ENCODE data around the gene TST. TPM values are rescaled to one million over a fixed set of nuclear protein-coding genes. Genes with fewer than 3 reads are reported as not detected.
A peak's percentile ranks its signal among the peaks of the same experiment; 100 is the strongest.
"Not testable (repeated sequence)": the region's sequence is repeated elsewhere in the genome, so short reads cannot be mapped to it uniquely, and the experiment has no call there.

TST gene
- total RNA-seq, 1 donor from 2014 or later: 21.5 TPM

- Histone ChIP-seq H3K79me2 (ENCODE audit: low read depth) (no peaks in the 10 kb centered on the region), H3K9me3 (ENCODE audit: low read depth) (peaks cover 7% of the 10 kb centered on the region), H3K9ac (no peak overlapping the region), H3K4me1 (no peaks in the 10 kb centered on the region), H3K4me3 (no peak overlapping the region), H3K27me3 (peaks cover 19% of the 10 kb centered on the region), H3K27ac (no peak overlapping the region), H3K4me2 (no peak overlapping the region), H3F3A (ENCODE audit: low read depth) (no peaks in the 10 kb centered on the region), H2AFZ (replicated peaks) (no peak overlapping the region), H3K36me3 (no peaks in the 10 kb centered on the region), H4K20me1 (ENCODE audit: low read depth) (no peaks in the 10 kb centered on the region)
- TF ChIP-seq EZH2phosphoT487 (IDR thresholded peaks at IDR 0.05) (no peak), CTCF (IDR thresholded peaks at IDR 0.05) (no peak), EZH2 (IDR thresholded peaks at IDR 0.05) (no peak)
- H3K9me3 Mint-ChIP-seq: peaks cover 16% of the 10 kb centered on the region
- H3K4me3 Mint-ChIP-seq: no peak overlapping the region
- H3K4me1 Mint-ChIP-seq: no peaks in the 10 kb centered on the region
- H3K27me3 Mint-ChIP-seq (ENCODE audit: insufficient read depth, low read depth): peaks cover 6% of the 10 kb centered on the region
- no peak for DNase-seq (ENCODE audit: low spot score)
- no peaks in the 10 kb centered on the region for H3K36me3 Mint-ChIP-seq
- H3K27ac Mint-ChIP-seq: no peak overlapping the region
Measured at GRCh38 chr22:36990457-36990856, 28.8 kb downstream of the TST start.

- H4K20me1 ChIP-seq (ENCODE audit: low read depth); H3K36me3 ChIP-seq; H3K27ac ChIP-seq; H3K36me3 Mint-ChIP-seq; H3K4me1 ChIP-seq; H3K9ac ChIP-seq; H3K4me3 Mint-ChIP-seq; H3K9me3 ChIP-seq (ENCODE audit: low read depth); DNase-seq (ENCODE audit: low spot score); H3K4me3 ChIP-seq; H3K79me2 ChIP-seq (ENCODE audit: low read depth); H3F3A ChIP-seq (ENCODE audit: low read depth); H3K27ac Mint-ChIP-seq; H3K27me3 Mint-ChIP-seq (ENCODE audit: insufficient read depth, low read depth); H3K4me2 ChIP-seq; H3K4me1 Mint-ChIP-seq; H2AFZ ChIP-seq (replicated peaks): not testable (repeated sequence)
- H3K9me3 Mint-ChIP-seq: peaks cover 20% of the 10 kb centered on the region
- peaks cover 19% of the 10 kb centered on the region for H3K27me3 ChIP-seq
Measured at GRCh38 chr22:36989012-36989411, 30.2 kb downstream of the TST start.

GRCh38 chr22:36988075-36988832, 31.0 kb downstream of the TST start:
- Histone ChIP-seq H3K27me3 (peaks cover 19% of the 10 kb centered on the region), H3K9ac (no peak overlapping the region), H3K27ac (no peak overlapping the region), H3K36me3 (no peaks in the 10 kb centered on the region), H3K4me1 (no peaks in the 10 kb centered on the region), H3K4me2 (no peak overlapping the region), H3K4me3 (no peak overlapping the region), H2AFZ (replicated peaks) (no peak overlapping the region), H4K20me1 (ENCODE audit: low read depth) (no peaks in the 10 kb centered on the region), H3K9me3 (ENCODE audit: low read depth) (peaks cover 7% of the 10 kb centered on the region), H3K79me2 (ENCODE audit: low read depth) (no peaks in the 10 kb centered on the region), H3F3A (ENCODE audit: low read depth) (no peaks in the 10 kb centered on the region)
- Mint-ChIP-seq H3K4me3 (no peak overlapping the region), H3K27ac (no peak overlapping the region), H3K27me3 (ENCODE audit: insufficient read depth, low read depth) (peaks cover 9% of the 10 kb centered on the region), H3K36me3 (no peaks in the 10 kb centered on the region), H3K4me1 (no peaks in the 10 kb centered on the region), H3K9me3 (peaks cover 20% of the 10 kb centered on the region)
- TF ChIP-seq CTCF (IDR thresholded peaks at IDR 0.05): no peak
- no peak for TF ChIP-seq EZH2phosphoT487 (IDR thresholded peaks at IDR 0.05)
- TF ChIP-seq EZH2 (IDR thresholded peaks at IDR 0.05): no peak
- no peak for DNase-seq (ENCODE audit: low spot score)

GRCh38 chr22:36986242-36986821, 32.9 kb downstream of the TST start:
- Histone ChIP-seq H3K27ac (no peak overlapping the region), H2AFZ (replicated peaks) (no peak overlapping the region), H3K4me1 (no peaks in the 10 kb centered on the region), H3K4me3 (no peak overlapping the region), H3K9ac (no peak overlapping the region), H3K36me3 (no peaks in the 10 kb centered on the region), H3K9me3 (ENCODE audit: low read depth) (peaks cover 7% of the 10 kb centered on the region), H4K20me1 (ENCODE audit: low read depth) (no peaks in the 10 kb centered on the region), H3K79me2 (ENCODE audit: low read depth) (no peaks in the 10 kb centered on the region), H3K4me2 (no peak overlapping the region), H3F3A (ENCODE audit: low read depth) (no peaks in the 10 kb centered on the region), H3K27me3 (peaks cover 17% of the 10 kb centered on the region)
- TF ChIP-seq EZH2phosphoT487 (IDR thresholded peaks at IDR 0.05) (no peak), CTCF (IDR thresholded peaks at IDR 0.05) (peak; percentile 77)
- Mint-ChIP-seq H3K9me3 (peaks cover 20% of the 10 kb centered on the region), H3K4me3 (no peak overlapping the region), H3K4me1 (peaks cover 6% of the 10 kb centered on the region), H3K27ac (no peak overlapping the region), H3K36me3 (no peaks in the 10 kb centered on the region), H3K27me3 (ENCODE audit: insufficient read depth, low read depth) (peaks cover 9% of the 10 kb centered on the region)
- peak; percentile 21 for DNase-seq (ENCODE audit: low spot score)
